Suprapubic skin (tissue), 4 donors: ENCODE data around the gene HNRNPC. TPM values are rescaled to one million over a fixed set of nuclear protein-coding genes. Genes with fewer than 3 reads are reported as not detected.
"Not testable (repeated sequence)": the region's sequence is repeated elsewhere in the genome, so short reads cannot be mapped to it uniquely, and the experiment has no call there.

ENCODE experiments used
- DNase-seq, 2 donors: peaks; one replicate each; pipeline ENCODE4 v3.0.0-alpha.2; 2019; ENCODE audit warnings: low spot score in 2 of 2
- H3K27ac ChIP-seq: fragments of 200-600 bp; sonication (generic); one replicate; pipeline ENCODE4 v1.5.1; 2019
- H3K27me3 ChIP-seq: fragments of 200-600 bp; sonication (generic); one replicate; pipeline ENCODE4 v1.5.1; 2019
- H3K36me3 ChIP-seq: fragments of 200-600 bp; sonication (generic); one replicate; pipeline ENCODE4 v1.5.1; 2019
- H3K4me1 ChIP-seq: fragments of 200-600 bp; sonication (generic); one replicate; pipeline ENCODE4 v1.5.1; 2019
- H3K4me3 ChIP-seq: fragments of 200-600 bp; sonication (generic); one replicate; pipeline ENCODE4 v1.5.1; 2019; ENCODE audit warnings: mild to moderate bottlenecking
- H3K9me3 ChIP-seq: fragments of 200-600 bp; sonication (generic); one replicate; pipeline ENCODE4 v1.5.1; 2019
- EP300 ChIP-seq: sonication (generic); formaldehyde crosslinking; IDR thresholded peaks from one replicate; pipeline ENCODE4 v1.6.1; 2017; ENCODE audit warnings: antibody characterized with exemption
- POLR2A ChIP-seq, 2 donors: fragments of 450-650 bp; IDR thresholded peaks; one replicate each; pipeline ENCODE4 v1.6.1; 2017; ENCODE audit warnings: antibody characterized with exemption in 2 of 2, mild to moderate bottlenecking in 2 of 2, moderate library complexity in 2 of 2
- POLR2AphosphoS5 ChIP-seq, 3 donors: sonication (generic); formaldehyde crosslinking; IDR thresholded peaks; one replicate each; pipeline ENCODE4 v1.6.1; 2017; ENCODE audit warnings: antibody characterized with exemption in 3 of 3
- WGBS: methylation state at CpG from one replicate; pipeline ENCODE4 v1.1.5; 2018; 5-methylcytosine and 5-hydroxymethylcytosine counted together
- total RNA-seq, 4 donors: library from RNA; depleted of rRNA; stranded (reverse); fragments of >200 nt; gene quantifications; one replicate each; pipeline ENCODE4 v1.1.0, GENCODE V29; 2016
- TF ChIP-seq, protein P1 (sequence below), 2 donors: fragments of 200-600 bp in 1 of 2; fragments of 450-650 bp in 1 of 2; sonication (generic) in 1 of 2; IDR thresholded peaks; one replicate each; pipeline ENCODE4 v1.5.1; 2016 to 2019; ENCODE audit warnings: antibody characterized with exemption in 2 of 2, mild to moderate bottlenecking in 1 of 2, moderate library complexity in 1 of 2

HNRNPC gene
- total RNA-seq, 4 donors from 2014 or later: 355 to 512 (median 409) TPM

DNA sequence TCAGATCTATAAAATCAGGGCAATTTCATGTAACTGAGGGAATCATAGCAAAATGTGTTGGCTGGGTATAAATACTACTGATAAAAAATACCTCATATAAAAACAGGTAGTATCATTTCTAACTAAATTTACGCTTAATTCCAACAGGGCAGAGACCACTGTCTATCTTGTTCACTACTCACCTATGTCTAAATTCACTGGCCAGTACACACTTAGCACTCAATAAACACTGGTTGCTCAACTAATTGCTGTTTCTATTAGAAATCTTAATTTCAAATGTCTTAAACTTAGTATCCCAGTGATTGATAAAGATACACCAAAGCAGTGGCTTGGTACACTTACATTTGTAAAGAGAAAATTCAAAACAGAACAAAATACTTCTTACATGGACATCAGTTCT, 55.6 kb downstream of the HNRNPC start:
- no peak overlapping the region for H3K4me3 ChIP-seq
- H3K27ac ChIP-seq: no peak overlapping the region
- peaks cover 61% of the 10 kb centered on the region for H3K36me3 ChIP-seq
- H3K27me3 ChIP-seq: no peaks in the 10 kb centered on the region
- TF ChIP-seq POLR2AphosphoS5 (IDR thresholded peaks at IDR 0.05) (no peak), POLR2A (IDR thresholded peaks at IDR 0.05) (no peak), EP300 (no peak)
- TF ChIP-seq, protein P1, sequence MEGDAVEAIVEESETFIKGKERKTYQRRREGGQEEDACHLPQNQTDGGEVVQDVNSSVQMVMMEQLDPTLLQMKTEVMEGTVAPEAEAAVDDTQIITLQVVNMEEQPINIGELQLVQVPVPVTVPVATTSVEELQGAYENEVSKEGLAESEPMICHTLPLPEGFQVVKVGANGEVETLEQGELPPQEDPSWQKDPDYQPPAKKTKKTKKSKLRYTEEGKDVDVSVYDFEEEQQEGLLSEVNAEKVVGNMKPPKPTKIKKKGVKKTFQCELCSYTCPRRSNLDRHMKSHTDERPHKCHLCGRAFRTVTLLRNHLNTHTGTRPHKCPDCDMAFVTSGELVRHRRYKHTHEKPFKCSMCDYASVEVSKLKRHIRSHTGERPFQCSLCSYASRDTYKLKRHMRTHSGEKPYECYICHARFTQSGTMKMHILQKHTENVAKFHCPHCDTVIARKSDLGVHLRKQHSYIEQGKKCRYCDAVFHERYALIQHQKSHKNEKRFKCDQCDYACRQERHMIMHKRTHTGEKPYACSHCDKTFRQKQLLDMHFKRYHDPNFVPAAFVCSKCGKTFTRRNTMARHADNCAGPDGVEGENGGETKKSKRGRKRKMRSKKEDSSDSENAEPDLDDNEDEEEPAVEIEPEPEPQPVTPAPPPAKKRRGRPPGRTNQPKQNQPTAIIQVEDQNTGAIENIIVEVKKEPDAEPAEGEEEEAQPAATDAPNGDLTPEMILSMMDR (IDR thresholded peaks at IDR 0.05): no peak
- DNase-seq: no peak
- no peaks in the 10 kb centered on the region for H3K9me3 ChIP-seq
- 98% methylated on average over 1 of the region's 1 CpG for WGBS
- H3K4me1 ChIP-seq: peaks cover 3% of the 10 kb centered on the region

- H3K27ac ChIP-seq, DNase-seq, H3K4me1 ChIP-seq, H3K4me3 ChIP-seq, H3K9me3 ChIP-seq, H3K27me3 ChIP-seq: not testable (repeated sequence)
- 87% methylated on average over 8 of the region's 8 CpGs for WGBS
- peaks cover 64% of the 10 kb centered on the region for H3K36me3 ChIP-seq
Observed at GRCh38 chr14:21212824-21213223, 56.4 kb downstream of the HNRNPC start.

- no peak for DNase-seq
- 84% methylated on average over 3 of the region's 3 CpGs for WGBS
- Histone ChIP-seq H3K27me3 (no peaks in the 10 kb centered on the region), H3K4me3 (no peak overlapping the region), H3K9me3 (no peaks in the 10 kb centered on the region), H3K36me3 (peaks cover 63% of the 10 kb centered on the region), H3K4me1 (peaks cover 3% of the 10 kb centered on the region), H3K27ac (no peak overlapping the region)
- TF ChIP-seq EP300 (no peak), POLR2AphosphoS5 (IDR thresholded peaks at IDR 0.05) (no peak)
Observed at GRCh38 chr14:21211509-21211908, 57.7 kb downstream of the HNRNPC start.

DNA sequence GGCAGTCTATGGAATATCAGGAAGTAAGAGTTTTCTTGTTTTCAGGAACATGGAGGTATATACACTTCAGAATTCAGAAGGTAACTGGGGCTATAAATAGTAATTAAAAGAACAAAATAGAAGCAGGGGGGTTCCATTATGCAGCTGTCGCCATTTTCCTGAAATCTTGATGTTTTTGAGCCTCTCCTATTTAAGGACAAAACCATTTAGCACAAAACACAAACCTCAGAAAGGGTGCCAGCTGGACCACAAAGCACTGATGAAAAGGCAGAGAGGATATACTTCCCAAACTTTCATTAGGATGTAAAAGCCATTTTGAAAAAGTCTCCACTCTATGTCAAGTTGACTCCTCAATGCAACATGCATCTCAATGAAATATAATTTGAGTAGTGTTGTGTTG, 59.2 kb downstream of the HNRNPC start:
- Histone ChIP-seq H3K27ac (no peak overlapping the region), H3K9me3 (no peaks in the 10 kb centered on the region), H3K4me1 (no peaks in the 10 kb centered on the region), H3K4me3 (no peak overlapping the region), H3K36me3 (peaks cover 65% of the 10 kb centered on the region), H3K27me3 (no peaks in the 10 kb centered on the region)
- no peak for DNase-seq
- WGBS: 89% methylated on average over 1 of the region's 1 CpG
- TF ChIP-seq POLR2A (IDR thresholded peaks at IDR 0.05) (no peak), EP300 (no peak), POLR2AphosphoS5 (IDR thresholded peaks at IDR 0.05) (no peak)
- TF ChIP-seq, protein P1 (IDR thresholded peaks at IDR 0.05): no peak

GRCh38 chr14:21209185-21209584, 60.1 kb downstream of the HNRNPC start:
- 87% methylated on average over 1 of the region's 1 CpG for WGBS
- no peak for TF ChIP-seq EP300
- TF ChIP-seq, protein P1 (IDR thresholded peaks at IDR 0.05): no peak
- no peak for TF ChIP-seq POLR2A (IDR thresholded peaks at IDR 0.05)
- TF ChIP-seq POLR2AphosphoS5 (IDR thresholded peaks at IDR 0.05): no peak
- Histone ChIP-seq H3K36me3 (peaks cover 72% of the 10 kb centered on the region), H3K4me3 (no peak overlapping the region), H3K27me3 (no peaks in the 10 kb centered on the region), H3K4me1 (no peaks in the 10 kb centered on the region), H3K9me3 (no peaks in the 10 kb centered on the region), H3K27ac (no peak overlapping the region)
- DNase-seq: no peak

DNA sequence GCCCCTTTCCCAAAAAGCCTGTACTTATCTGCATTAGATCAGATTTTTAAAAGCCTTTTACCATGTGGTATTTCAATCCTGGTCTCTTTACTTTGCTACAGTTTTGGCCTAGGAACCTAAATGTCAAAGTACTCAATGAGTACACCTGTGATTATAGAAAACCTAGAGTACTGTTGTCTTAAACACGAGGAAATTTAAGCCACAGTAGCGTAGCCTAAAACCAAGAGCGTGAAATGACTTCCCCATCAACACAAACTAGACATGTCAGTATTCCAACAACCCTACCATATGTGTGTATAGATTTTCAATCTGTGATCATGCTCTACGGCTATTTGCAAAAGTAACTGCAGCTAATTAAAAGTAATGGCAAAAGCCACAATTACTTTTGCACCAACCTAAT, 60.7 kb downstream of the HNRNPC start:
- Histone ChIP-seq H3K36me3 (peaks cover 75% of the 10 kb centered on the region), H3K4me1 (no peaks in the 10 kb centered on the region), H3K27ac (no peak overlapping the region), H3K27me3 (no peaks in the 10 kb centered on the region), H3K4me3 (no peak overlapping the region), H3K9me3 (no peaks in the 10 kb centered on the region)
- TF ChIP-seq, protein P1 (IDR thresholded peaks at IDR 0.05): no peak
- no peak for TF ChIP-seq POLR2AphosphoS5 (IDR thresholded peaks at IDR 0.05)
- no peak for TF ChIP-seq POLR2A (IDR thresholded peaks at IDR 0.05)
- TF ChIP-seq EP300: no peak
- 98% methylated on average over 4 of the region's 4 CpGs for WGBS
- DNase-seq: no peak
